GM23338 (cell line): Measurements from ENCODE around the gene KLK1. TPM values are rescaled to one million over a fixed set of nuclear protein-coding genes. Genes with fewer than 3 reads are reported as not detected.

Experiments used
- ATAC-seq: fragments of 200-7000 bp; cut with Tn5 transposase; 3 replicates; pipeline ENCODE4 v1.9.1; 2020
- DNase-seq: peaks from one replicate; pipeline ENCODE4 v3.0.0-alpha.2; 2015; ENCODE audit warnings: low spot score
- H2AFZ ChIP-seq: fragments of 200-600 bp; sonication (generic); 2 replicates; pipeline ENCODE4 v1.8.0; 2016; ENCODE audit warnings: antibody characterized with exemption, mild to moderate bottlenecking, moderate library complexity
- H3F3A ChIP-seq: fragments of 200-600 bp; sonication (generic); replicated peaks from 2 replicates; pipeline ENCODE4 v1.8.0; 2017; ENCODE audit warnings: antibody characterized with exemption, mixed run types, low read depth
- H3K27ac ChIP-seq: fragments of 200-600 bp; sonication (generic); 2 replicates; pipeline ENCODE4 v1.6.1; 2016; ENCODE audit warnings: low read depth
- H3K27me3 ChIP-seq: fragments of 200-600 bp; sonication (generic); 2 replicates; pipeline ENCODE4 v1.8.0; 2016; ENCODE audit warnings: mild to moderate bottlenecking, mixed run types, moderate library complexity; ENCODE audit not compliant: insufficient read depth
- H3K36me3 ChIP-seq: fragments of 200-600 bp; sonication (generic); 2 replicates; pipeline ENCODE4 v1.8.0; 2016; ENCODE audit warnings: mild to moderate bottlenecking; ENCODE audit not compliant: insufficient read depth
- H3K4me1 ChIP-seq: fragments of 200-600 bp; sonication (generic); 2 replicates; pipeline ENCODE4 v1.8.0; 2016; ENCODE audit warnings: mild to moderate bottlenecking, moderate library complexity; ENCODE audit not compliant: insufficient read depth
- H3K4me2 ChIP-seq: fragments of 200-600 bp; sonication (generic); 2 replicates; pipeline ENCODE4 v1.7.1; 2017; ENCODE audit warnings: mixed run types
- H3K4me3 ChIP-seq: fragments of 200-600 bp; sonication (generic); 2 replicates; pipeline ENCODE4 v1.6.1; 2016; ENCODE audit warnings: mixed run types
- H3K79me2 ChIP-seq: fragments of 200-600 bp; sonication (generic); replicated peaks from 2 replicates; pipeline ENCODE4 v1.8.0; 2017; ENCODE audit warnings: mild to moderate bottlenecking; ENCODE audit not compliant: insufficient read depth
- H3K9me2 ChIP-seq: fragments of 200-600 bp; sonication (generic); 2 replicates; pipeline ENCODE4 v1.8.0; 2017; ENCODE audit not compliant: insufficient read depth
- H4K20me1 ChIP-seq: fragments of 200-600 bp; sonication (generic); replicated peaks from 2 replicates; pipeline ENCODE4 v1.8.0; 2017; ENCODE audit warnings: mild to moderate bottlenecking; ENCODE audit not compliant: insufficient read depth
- H3K27ac Mint-ChIP-seq: 2 replicates; pipeline ENCODE4 v1.8.0; 2020; ENCODE audit warnings: inconsistent platforms, mild to moderate bottlenecking, moderate library complexity, mixed read lengths
- H3K27me3 Mint-ChIP-seq: 3 replicates; pipeline ENCODE4 v1.8.0; 2022; ENCODE audit warnings: low read depth, mild to moderate bottlenecking, moderate library complexity, mixed read lengths, inconsistent platforms; ENCODE audit not compliant: insufficient read depth, poor library complexity
- H3K36me3 Mint-ChIP-seq: 3 replicates; pipeline ENCODE4 v1.8.0; 2021; ENCODE audit warnings: low read depth, mild to moderate bottlenecking, inconsistent platforms, moderate library complexity, mixed read lengths
- H3K4me1 Mint-ChIP-seq: 3 replicates; pipeline ENCODE4 v1.8.0; 2020; ENCODE audit warnings: mild to moderate bottlenecking, inconsistent platforms, mixed read lengths
- H3K4me3 Mint-ChIP-seq: 3 replicates; pipeline ENCODE4 v1.8.0; 2021; ENCODE audit warnings: moderate library complexity, mild to moderate bottlenecking, inconsistent platforms, mixed read lengths
- H3K9me3 Mint-ChIP-seq: 3 replicates; pipeline ENCODE4 v1.8.0; 2020; ENCODE audit warnings: moderate library complexity, mild to moderate bottlenecking, inconsistent platforms, mixed read lengths
- CREB1 ChIP-seq: fragments of 250-450 bp; sonication (Bioruptor Pico); IDR thresholded peaks from 2 replicates; pipeline ENCODE4 v1.5.0; 2020; ENCODE audit warnings: low read depth, mild to moderate bottlenecking, moderate library complexity
- CTCF ChIP-seq, 2 experiments: fragments of 200-600 bp in 1 of 2; sonication (generic) in 1 of 2; conservative IDR thresholded peaks; 2 replicates each; pipeline versions ENCODE4 v1.5.1 to v1.6.1; 2016 to 2017; ENCODE audit warnings: antibody characterized with exemption in 2 of 2, low read depth in 2 of 2, mild to moderate bottlenecking in 2 of 2, moderate library complexity in 1 of 2
- ETS1 ChIP-seq: IDR thresholded peaks from 2 replicates; pipeline ENCODE4 v1.6.1; 2016; ENCODE audit warnings: antibody characterized with exemption
- JUNB ChIP-seq: IDR thresholded peaks from one replicate; pipeline ENCODE4 v1.6.1; 2016; ENCODE audit warnings: antibody characterized with exemption; ENCODE audit not compliant: unreplicated experiment
- NANOG ChIP-seq: IDR thresholded peaks from 2 replicates; pipeline ENCODE4 v1.6.1; 2016; ENCODE audit warnings: antibody characterized with exemption, borderline replicate concordance
- POLR2AphosphoS5 ChIP-seq: IDR thresholded peaks from 2 replicates; pipeline ENCODE4 v1.6.1; 2016; ENCODE audit warnings: antibody characterized with exemption, low read depth
- STAT1 ChIP-seq: IDR thresholded peaks from one replicate; pipeline ENCODE4 v1.6.1; 2016; ENCODE audit warnings: antibody characterized with exemption; ENCODE audit not compliant: unreplicated experiment
- ZNF114 ChIP-seq: fragments of 250-450 bp; sonication (Bioruptor Pico); IDR thresholded peaks from 2 replicates; pipeline ENCODE4 v1.5.0; 2020; ENCODE audit warnings: mild to moderate bottlenecking, moderate library complexity
- ZNF462 ChIP-seq: fragments of 250-450 bp; sonication (Bioruptor Pico); IDR thresholded peaks from 2 replicates; pipeline ENCODE4 v1.5.0; 2020; ENCODE audit warnings: mild to moderate bottlenecking, moderate library complexity
- polyA plus RNA-seq: library from polyadenylated mRNA; unstranded; fragments of >200 nt; fragmentation: Nextera tagmentation; extraction: Ambion mirVana; gene quantifications from 2 replicates; pipeline ENCODE4 v1.2.1, GENCODE V29; 2016
- total RNA-seq: library from RNA; depleted of rRNA; stranded (reverse); fragments of >200 nt; shearing (Covaris generic); gene quantifications from 2 replicates; pipeline ENCODE4 v1.2.3, GENCODE V29; 2014

Gene KLK1
- total and polyA plus RNA-seq, 2 experiments from 2014 or later, result 0.31 to 3.0 TPM

GRCh38 chr19:50831026-50831396, 7.4 kb upstream of the KLK1 start:
- Histone ChIP-seq H3K27me3 (peaks cover 17% of the 10 kb centered on the region), H3K27ac (no peak overlapping the region), H3K4me3 (no peak overlapping the region), H3K79me2 (no peaks in the 10 kb centered on the region), H3F3A (no peaks in the 10 kb centered on the region), H3K4me1 (no peaks in the 10 kb centered on the region), H3K4me2 (no peak overlapping the region), H3K36me3 (no peaks in the 10 kb centered on the region), H4K20me1 (no peaks in the 10 kb centered on the region), H2AFZ (no peak overlapping the region), H3K9me2 (0 out of 2 replicates have a peak, but pooled peaks cover 2% of the 10 kb centered on the region)
- Mint-ChIP-seq H3K36me3 (no peaks in the 10 kb centered on the region), H3K27me3 (peaks cover 16% of the 10 kb centered on the region), H3K27ac (no peak overlapping the region), H3K9me3 (peaks cover 6% of the 10 kb centered on the region; the same call in 1 of the 3 replicates), H3K4me1 (no peaks in the 10 kb centered on the region), H3K4me3 (no peak overlapping the region)
- TF ChIP-seq NANOG (no peak), POLR2AphosphoS5 (no peak), ETS1 (no peak)
- no peak for ATAC-seq
- DNase-seq, result no peak

DNA sequence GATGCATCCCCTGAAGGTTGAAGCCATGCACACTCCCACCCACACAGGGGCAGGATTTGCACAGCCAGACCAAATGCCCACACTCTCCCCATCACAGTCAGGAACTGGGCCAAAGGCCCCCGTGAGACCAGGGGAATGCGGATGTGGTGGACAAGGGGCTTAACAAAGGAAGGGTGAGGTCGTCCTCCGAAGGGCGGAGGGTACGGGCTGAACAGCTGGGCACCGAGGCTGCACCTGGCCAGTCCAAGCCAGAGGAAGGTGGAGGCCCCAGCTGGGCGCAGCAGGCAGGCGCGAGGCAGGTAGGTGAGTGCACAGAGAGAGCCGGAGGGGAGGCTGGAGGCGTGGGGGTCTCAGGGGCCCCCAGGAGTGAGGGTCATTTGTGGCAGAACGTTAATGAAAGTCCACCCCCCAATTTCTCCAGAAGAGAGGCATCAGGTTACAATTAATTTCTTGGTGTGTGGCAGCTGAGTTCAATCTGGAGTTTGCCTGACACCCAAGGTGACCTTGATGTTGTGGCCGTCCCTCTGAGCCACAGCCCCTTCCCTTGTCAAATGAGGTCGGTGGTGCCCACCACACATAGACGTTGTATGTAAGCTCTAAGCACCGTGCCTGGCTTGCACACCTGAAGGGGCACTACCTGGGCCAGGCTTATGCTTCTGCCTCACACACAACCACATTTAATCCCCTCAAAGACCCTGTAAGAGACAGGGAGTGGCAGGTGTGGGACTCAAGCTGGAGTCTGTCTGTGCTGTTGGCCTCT, 6.9 kb upstream of the KLK1 start:
- Histone ChIP-seq H3K4me1 (no peaks in the 10 kb centered on the region), H3K27me3 (peaks cover 16% of the 10 kb centered on the region), H3K4me3 (no peak overlapping the region), H2AFZ (no peak overlapping the region), H3K9me2 (0 out of 2 replicates have a peak, but pooled peaks cover 2% of the 10 kb centered on the region), H3F3A (no peaks in the 10 kb centered on the region), H4K20me1 (no peaks in the 10 kb centered on the region), H3K79me2 (no peaks in the 10 kb centered on the region), H3K36me3 (no peaks in the 10 kb centered on the region), H3K27ac (no peak overlapping the region), H3K4me2 (no peak overlapping the region)
- no peak overlapping the region for H3K27ac Mint-ChIP-seq
- H3K4me3 Mint-ChIP-seq, result no peak overlapping the region
- H3K27me3 Mint-ChIP-seq, result peaks cover 18% of the 10 kb centered on the region
- no peaks in the 10 kb centered on the region for H3K4me1 Mint-ChIP-seq
- no peaks in the 10 kb centered on the region for H3K36me3 Mint-ChIP-seq
- DNase-seq (no peak), ATAC-seq (peak; percentile 43; the same call in 2 of the 3 replicates)
- H3K9me3 Mint-ChIP-seq, result peaks cover 7% of the 10 kb centered on the region; the same call in 1 of the 3 replicates
- TF ChIP-seq CREB1, result no peak
- no peak for TF ChIP-seq ZNF114 (CRISPR knock-in tag)
- TF ChIP-seq ZNF462 (CRISPR knock-in tag), result no peak
- TF ChIP-seq POLR2AphosphoS5, result no peak
- TF ChIP-seq CTCF (conservative IDR thresholded peaks at IDR 0.05; ENCODE audit: low read depth in 2 of 2), result no peak
- no peak for TF ChIP-seq STAT1
- no peak for TF ChIP-seq JUNB
